H1 (cell line): ENCODE data around the gene GOLGA3. TPM values are rescaled to one million over a fixed set of nuclear protein-coding genes. Genes with fewer than 3 reads are reported as not detected.

ENCODE experiments used
- CTCF ChIA-PET: fragments of 300-600 bp; sonication (Branson Sonifier 250); formaldehyde crosslinking; loops from one replicate; lab custom pipeline; 2021; ENCODE audit not compliant: partially characterized antibody; lab: Charles Lee
- POLR2A ChIA-PET: fragments of 300-600 bp; sonication (Branson Sonifier 250); formaldehyde crosslinking; loops from one replicate; lab custom pipeline; 2021; ENCODE audit warnings: inconsistent platforms; ENCODE audit not compliant: partially characterized antibody; lab: Charles Lee
- DNase-seq, 2 experiments: peaks; one replicate each; pipeline versions ENCODE4 v3.0.0 to v3.0.0-alpha.2; 2010 to 2022; ENCODE audit warnings: low spot score in 2 of 2, low read depth in 1 of 2, mixed read lengths in 1 of 2
- FAIRE-seq: peaks from 2 replicates; lab custom pipeline; 2011; peaks lifted over from hg19 to GRCh38; lab: Jason Lieb, UNC
- H2AFZ ChIP-seq: 2 replicates; pipeline ENCODE4 v1.8.1; 2012; ENCODE audit warnings: low read length, inconsistent platforms
- H2AK5ac ChIP-seq: 2 replicates; pipeline ENCODE4 v1.6.1; 2013; ENCODE audit warnings: low read depth, low read length
- H2BK120ac ChIP-seq: replicated peaks from 2 replicates; pipeline ENCODE3; 2013; ENCODE audit warnings: low read depth, low read length, inconsistent platforms
- H2BK12ac ChIP-seq: 2 replicates; pipeline ENCODE4 v1.6.1; 2013; ENCODE audit warnings: low read depth, low read length
- H2BK15ac ChIP-seq: 2 replicates; pipeline ENCODE4 v1.6.1; 2013; ENCODE audit warnings: low read length
- H2BK20ac ChIP-seq: 2 replicates; pipeline ENCODE4 v1.6.1; 2013; ENCODE audit warnings: low read length
- H2BK5ac ChIP-seq: 2 replicates; pipeline ENCODE4 v1.6.1; 2013; ENCODE audit warnings: low read depth, low read length
- H3K14ac ChIP-seq: 2 replicates; pipeline ENCODE4 v1.6.1; 2013; ENCODE audit warnings: inconsistent platforms; ENCODE audit not compliant: insufficient read length
- H3K18ac ChIP-seq: 2 replicates; pipeline ENCODE4 v1.6.1; 2013; ENCODE audit warnings: low read length; ENCODE audit errors: extremely low read depth
- H3K23ac ChIP-seq: 2 replicates; pipeline ENCODE4 v1.6.1; 2013; ENCODE audit warnings: inconsistent platforms; ENCODE audit not compliant: insufficient read length
- H3K23me2 ChIP-seq: 2 replicates; pipeline ENCODE4 v1.6.1; 2013; ENCODE audit warnings: low read depth, low read length
- H3K27ac ChIP-seq: 2 replicates; pipeline ENCODE4 v1.6.1; 2011; ENCODE audit warnings: low read depth, low read length, inconsistent platforms
- H3K27me3 ChIP-seq, 4 experiments: replicated peaks in 1 of 4; 1 replicate in 1 of 4; 2 replicates in 3 of 4; pipeline versions ENCODE4 v1.6.1 to v1.8.1; 2011 to 2013; ENCODE audit warnings: low read length in 3 of 4, mild to moderate bottlenecking in 3 of 4, inconsistent platforms in 2 of 4, mixed read lengths in 2 of 4, moderate library complexity in 1 of 4; ENCODE audit not compliant: control insufficient read depth in 3 of 4, insufficient read depth in 3 of 4; ENCODE audit errors: extremely low read depth in 1 of 4
- H3K36me3 ChIP-seq, 4 experiments: 2 replicates each; pipeline versions ENCODE4 v1.6.1 to v1.8.1; 2011 to 2013; ENCODE audit warnings: mild to moderate bottlenecking in 4 of 4, low read length in 3 of 4, moderate library complexity in 2 of 4, control low read depth in 1 of 4, inconsistent platforms in 1 of 4; ENCODE audit not compliant: insufficient read depth in 4 of 4, control insufficient read depth in 2 of 4
- H3K4ac ChIP-seq: replicated peaks from 2 replicates; pipeline ENCODE3; 2013; ENCODE audit warnings: low read length, low read depth, mixed read lengths, inconsistent platforms; ENCODE audit not compliant: insufficient read length
- H3K4me1 ChIP-seq, 4 experiments: replicated peaks in 1 of 4; 1 replicate in 1 of 4; 2 replicates in 3 of 4; pipeline versions ENCODE4 v1.6.1 to v1.8.1; 2011 to 2013; ENCODE audit warnings: low read length in 3 of 4, inconsistent platforms in 2 of 4, mixed read lengths in 1 of 4; ENCODE audit not compliant: insufficient read depth in 4 of 4, control insufficient read depth in 3 of 4
- H3K4me2 ChIP-seq, 2 experiments: 2 replicates each; pipeline versions ENCODE4 v1.6.1 to v1.8.1; 2011 to 2013; ENCODE audit warnings: low read depth in 2 of 2, low read length in 2 of 2, control low read depth in 1 of 2, inconsistent platforms in 1 of 2, mild to moderate bottlenecking in 1 of 2; ENCODE audit not compliant: insufficient read depth in 1 of 2
- H3K4me3 ChIP-seq, 4 experiments: fragments of 200-600, 300-600 bp in 1 of 4; sonication (generic), shearing (Covaris generic), sonication (Bioruptor Twin) in 1 of 4; 2 replicates each; pipeline versions ENCODE4 v1.5.1 to v1.8.1; 2011 to 2016; ENCODE audit warnings: low read length in 4 of 4, low read depth in 3 of 4, control low read depth in 2 of 4, inconsistent platforms in 2 of 4, mild to moderate bottlenecking in 2 of 4, mixed read lengths in 1 of 4, moderate library complexity in 1 of 4; ENCODE audit not compliant: insufficient read depth in 2 of 4; ENCODE audit errors: extremely low read depth in 1 of 4
- H3K56ac ChIP-seq: replicated peaks from 2 replicates; pipeline ENCODE3; 2013; ENCODE audit warnings: low read depth, mild to moderate bottlenecking, mixed read lengths, low read length, inconsistent platforms; ENCODE audit not compliant: insufficient read length
- H3K79me1 ChIP-seq: 2 replicates; pipeline ENCODE4 v1.6.1; 2013; ENCODE audit warnings: low read depth, low read length, control low read depth
- H3K79me2 ChIP-seq, 2 experiments: 2 replicates each; pipeline versions ENCODE4 v1.6.1 to v1.8.1; 2012 to 2013; ENCODE audit warnings: low read length in 2 of 2, mild to moderate bottlenecking in 2 of 2, inconsistent platforms in 1 of 2; ENCODE audit not compliant: insufficient read depth in 2 of 2, control insufficient read depth in 1 of 2
- H3K9ac ChIP-seq, 4 experiments: replicated peaks in 1 of 4; 1 replicate in 1 of 4; 2 replicates in 3 of 4; pipeline versions ENCODE4 v1.6.1 to v1.8.1; 2011 to 2013; ENCODE audit warnings: low read depth in 3 of 4, low read length in 3 of 4, control low read depth in 2 of 4, mild to moderate bottlenecking in 2 of 4, moderate library complexity in 2 of 4, inconsistent platforms in 1 of 4; ENCODE audit errors: extremely low read depth in 1 of 4
- H3K9me3 ChIP-seq, 2 experiments: 2 replicates each; pipeline versions ENCODE4 v1.6.1 to v1.8.1; 2012 to 2013; ENCODE audit warnings: mild to moderate bottlenecking in 2 of 2, moderate library complexity in 2 of 2, control low read depth in 1 of 2, inconsistent platforms in 1 of 2, low read depth in 1 of 2, low read length in 1 of 2, mixed read lengths in 1 of 2; ENCODE audit not compliant: insufficient read depth in 2 of 2
- H4K20me1 ChIP-seq, 2 experiments: replicated peaks in 1 of 2; 2 replicates each; pipeline versions ENCODE3 to v1.8.1; 2011 to 2013; ENCODE audit warnings: inconsistent platforms in 2 of 2, low read length in 2 of 2, mild to moderate bottlenecking in 1 of 2; ENCODE audit not compliant: insufficient read depth in 2 of 2, control insufficient read depth in 1 of 2
- H4K5ac ChIP-seq: 2 replicates; pipeline ENCODE4 v1.6.1; 2013; ENCODE audit warnings: low read length, low read depth, mixed read lengths, inconsistent platforms; ENCODE audit not compliant: insufficient read length
- H4K8ac ChIP-seq: 2 replicates; pipeline ENCODE4 v1.8.0; 2013; ENCODE audit warnings: mild to moderate bottlenecking, moderate library complexity, low read length, inconsistent platforms; ENCODE audit not compliant: insufficient read depth; ENCODE audit errors: extremely low read depth
- H4K91ac ChIP-seq: replicated peaks from 2 replicates; pipeline ENCODE3; 2013; ENCODE audit warnings: low read length, mixed read lengths, inconsistent platforms; ENCODE audit not compliant: insufficient read length
- CEBPB ChIP-seq: IDR thresholded peaks from 2 replicates; pipeline ENCODE4 v1.6.1; 2012; ENCODE audit warnings: low read depth, low read length
- CHD1 ChIP-seq: IDR thresholded peaks from 2 replicates; pipeline ENCODE4 v1.6.1; 2012; ENCODE audit warnings: low read depth, low read length, improper control_type of control experiment
- CTBP2 ChIP-seq: IDR thresholded peaks from 2 replicates; pipeline ENCODE4 v1.7.0; 2011; ENCODE audit warnings: borderline replicate concordance, mild to moderate bottlenecking, moderate library complexity, mixed read lengths, low read length; ENCODE audit not compliant: insufficient read depth, insufficient read length
- E2F6 ChIP-seq: IDR thresholded peaks from 2 replicates; pipeline ENCODE4 v1.6.1; 2012; ENCODE audit warnings: inconsistent platforms
- KDM1A ChIP-seq: fragments of 200-600, 300-600 bp; sonication (generic); IDR thresholded peaks from 2 replicates; pipeline ENCODE4 v1.7.1; 2016; ENCODE audit warnings: mild to moderate bottlenecking, low read length, borderline replicate concordance
- MAFK ChIP-seq: IDR thresholded peaks from 2 replicates; pipeline ENCODE4 v1.6.1; 2012; ENCODE audit warnings: low read depth, mild to moderate bottlenecking, improper control_type of control experiment, low read length
- NANOG ChIP-seq: IDR thresholded peaks from 2 replicates; pipeline ENCODE4 v1.6.1; 2011; ENCODE audit warnings: low read length, low read depth, mild to moderate bottlenecking, inconsistent platforms; ENCODE audit not compliant: insufficient read depth, poor library complexity, severe bottlenecking
- PHF8 ChIP-seq: fragments of 200-600 bp; sonication (generic); conservative IDR thresholded peaks from 2 replicates; pipeline ENCODE4 v1.7.1; 2012; ENCODE audit warnings: low read depth, mild to moderate bottlenecking, inconsistent platforms, low read length, moderate library complexity
- SP1 ChIP-seq: IDR thresholded peaks from 2 replicates; pipeline ENCODE4 v1.6.1; 2011; ENCODE audit warnings: low read depth, low read length
- TCF12 ChIP-seq: IDR thresholded peaks from 2 replicates; pipeline ENCODE4 v1.6.1; 2011; ENCODE audit warnings: low read depth, mild to moderate bottlenecking, low read length
- YY1 ChIP-seq: IDR thresholded peaks from 2 replicates; pipeline ENCODE4 v1.6.1; 2011; ENCODE audit warnings: low read depth, mild to moderate bottlenecking, low read length
- WGBS, 2 experiments: shearing (Covaris generic) in 1 of 2; methylation state at CpG; one replicate each; pipeline versions ENCODE4 v1.1.6 to v1.1.7; 2013 to 2015; ENCODE audit warnings: low lambda C conversion rate in 2 of 2, mixed read lengths in 2 of 2, inconsistent platforms in 1 of 2, low coverage in 1 of 2, missing lambda C conversion rate in 1 of 2; ENCODE audit not compliant: insufficient replicate concordance in 2 of 2, insufficient coverage in 1 of 2, insufficient read length in 1 of 2; ENCODE audit errors: extremely low coverage in 1 of 2, missing lambda C conversion rate in 1 of 2; 5-methylcytosine and 5-hydroxymethylcytosine counted together
- polyA plus RNA-seq, 7 experiments: library from polyadenylated mRNA; depleted of rRNA in 3 of 7; stranded (reverse) in 5 of 7; unstranded in 2 of 7; fragments of >200 nt in 5 of 7; fragments of 200-250 nt in 2 of 7; gene quantifications; 1 replicate in 5 of 7; 2 replicates in 1 of 7; 4 replicates in 1 of 7; pipeline versions ENCODE4 v1.2.1 to v1.2.3, GENCODE V29; 2011 to 2013; ENCODE audit warnings: missing spikeins in 2 of 7, mixed read lengths in 2 of 7
- total RNA-seq: library from RNA; stranded (reverse); fragmentation: NEBNext Ultra II Directional; extraction: Animal tissue kit (Norgen Biotek cat#: 25700); gene quantifications from 2 replicates; pipeline ENCODE4 v1.2.1, GENCODE V29; 2021

The GOLGA3 gene
- total and polyA plus RNA-seq, 2 of the 8 experiments (the other 6 are each of a cell fraction or from before 2014, with no cell fraction given) = 6.4 to 33.1 TPM

GRCh38 chr12:132807295-132808092, 21.2 kb downstream of the GOLGA3 start:
- Histone ChIP-seq H3K4ac (no peak overlapping the region), H4K5ac (no peak overlapping the region), H2BK5ac (no peak overlapping the region), H3K14ac (no peak overlapping the region), H3K4me3 (no peak overlapping the region), H4K20me1 (peaks cover 9 to 16% of the 10 kb centered on the region in 2 experiments), H3K23ac (no peak overlapping the region), H2AK5ac (no peak overlapping the region), H4K91ac (no peak overlapping the region), H2BK20ac (no peak overlapping the region), H2BK15ac (no peak overlapping the region), H3K79me2 (peaks cover 0 to 13% of the 10 kb centered on the region in 2 experiments; a peak in 2 of 4 replicates), H3K36me3 (peaks cover 23 to 53% (median 41%) of the 10 kb centered on the region in 4 experiments; a peak in 7 of 8 replicates), H3K79me1 (peaks cover 6% of the 10 kb centered on the region), H3K56ac (no peak overlapping the region), H2BK120ac (no peak overlapping the region), H3K18ac (no peak overlapping the region), H2AFZ (no peak overlapping the region), H3K27ac (no peak overlapping the region), H3K9me3 (no peaks in the 10 kb centered on the region), H3K27me3 (no peaks in the 10 kb centered on the region), H3K23me2 (no peaks in the 10 kb centered on the region), H2BK12ac (no peak overlapping the region), H3K4me1 (no peaks in the 10 kb centered on the region; a peak in 1 of 7 replicates), H3K4me2 (no peak overlapping the region), H3K9ac (no peak overlapping the region), H4K8ac (no peak overlapping the region)
- CTCF ChIA-PET = interaction anchor here (0.6 to 2.0 kb wide), 6 partner anchors 32 to 115 kb away, joined by 3 to 8 read pairs (median 4); no protein-coding TSS in a partner anchor
- FAIRE-seq (no peak), DNase-seq (no peak)
- POLR2A ChIA-PET = interaction anchor here (0.6 to 2.2 kb wide), 4 partner anchors 11 to 273 kb away, joined by 3 to 4 read pairs (median 4); no protein-coding TSS in a partner anchor
- 88% methylated on average over 18 of the region's 25 CpGs; no CpG with 5 or more reads in 1 of the 2 experiments for WGBS, 2 experiments
- TF ChIP-seq SP1 (no peak), CEBPB (no peak), KDM1A (no peak), YY1 (no peak), CHD1 (no peak), PHF8 (no peak), CTBP2 (no peak), E2F6 (no peak), NANOG (no peak), MAFK (no peak), TCF12 (no peak)
